ENCODE results near the gene ADCY9.

GRCh38 chr16:3983081-3983520, 133.1 kb downstream of the ADCY9 start:
- TF ChIP-seq EZH2 (IDR thresholded peaks at IDR 0.05; ENCODE audit: insufficient read depth, poor library complexity, severe bottlenecking): no peak
- TF ChIP-seq EZH2phosphoT487 (IDR thresholded peaks at IDR 0.05; ENCODE audit: insufficient read depth, low read depth): no peak
